Body of pancreas (tissue), 4 donors: ENCODE data around the gene KIAA0232. TPM values are rescaled to one million over a fixed set of nuclear protein-coding genes. Genes with fewer than 3 reads are reported as not detected.

Experiments
- ATAC-seq: fragments of 150-250 bp; one replicate; pipeline ENCODE4 v1.9.1; 2016
- DNase-seq, 4 donors: peaks; one replicate each; pipeline ENCODE4 v3.0.0-alpha.2; 2019
- H3K27ac ChIP-seq, 4 donors: fragments of 200-600 bp; sonication (generic); 1 replicate in 3 of 4; 2 replicates in 1 of 4; pipeline versions ENCODE4 v1.5.1 to v1.6.1; 2016 to 2019; ENCODE audit warnings: mild to moderate bottlenecking in 1 of 4, mixed read lengths in 1 of 4, moderate library complexity in 1 of 4
- H3K27me3 ChIP-seq, 2 donors: fragments of 200-600 bp; sonication (generic); one replicate each; pipeline ENCODE4 v1.6.0; 2016; ENCODE audit warnings: mild to moderate bottlenecking in 1 of 2
- H3K36me3 ChIP-seq, 2 donors: fragments of 200-600 bp; sonication (generic); replicated peaks in 1 of 2; 2 replicates each; pipeline ENCODE4 v1.5.1; 2016; ENCODE audit warnings: low read depth in 2 of 2; ENCODE audit not compliant: insufficient read depth in 1 of 2
- H3K4me1 ChIP-seq: fragments of 200-600 bp; sonication (generic); one replicate; pipeline ENCODE4 v1.6.0; 2016
- H3K4me3 ChIP-seq, 2 donors: fragments of 200-600 bp; sonication (generic); 1 replicate in 1 of 2; 2 replicates in 1 of 2; pipeline ENCODE4 v1.5.1; 2016 to 2019
- H3K9me3 ChIP-seq, 3 donors: fragments of 200-600 bp; sonication (generic); 1 replicate in 2 of 3; 2 replicates in 1 of 3; pipeline ENCODE4 v1.5.1; 2016
- POLR2A ChIP-seq, 3 donors: fragments of 450-650 bp; IDR thresholded peaks; one replicate each; pipeline ENCODE4 v1.6.1; 2016; ENCODE audit warnings: antibody characterized with exemption in 3 of 3, mild to moderate bottlenecking in 2 of 3
- WGBS, 2 donors: methylation state at CpG; one replicate each; pipeline ENCODE4 v1.1.5; 2017; 5-methylcytosine and 5-hydroxymethylcytosine counted together
- intact Hi-C: fragments of 100-400 bp; cut with DNase I; formaldehyde crosslinking; loops from one replicate; pipeline ENCODE4 v1.15.1; 2023
- total RNA-seq, 2 donors: library from RNA; depleted of rRNA; stranded (reverse); fragments of >200 nt; gene quantifications; one replicate each; pipeline ENCODE4 v1.1.0, GENCODE V29; 2016
- TF ChIP-seq, protein P1 (sequence below), 7 experiments: fragments of 450-650 bp in 4 of 7; fragments of 200-600 bp in 3 of 7; sonication (generic) in 3 of 7; IDR thresholded peaks; one replicate each; pipeline ENCODE4 v1.5.1; 2016 to 2019; ENCODE audit warnings: antibody characterized with exemption in 7 of 7

KIAA0232 gene
- total RNA-seq, 2 donors from 2014 or later = 9.6 to 15.0 TPM

DNA sequence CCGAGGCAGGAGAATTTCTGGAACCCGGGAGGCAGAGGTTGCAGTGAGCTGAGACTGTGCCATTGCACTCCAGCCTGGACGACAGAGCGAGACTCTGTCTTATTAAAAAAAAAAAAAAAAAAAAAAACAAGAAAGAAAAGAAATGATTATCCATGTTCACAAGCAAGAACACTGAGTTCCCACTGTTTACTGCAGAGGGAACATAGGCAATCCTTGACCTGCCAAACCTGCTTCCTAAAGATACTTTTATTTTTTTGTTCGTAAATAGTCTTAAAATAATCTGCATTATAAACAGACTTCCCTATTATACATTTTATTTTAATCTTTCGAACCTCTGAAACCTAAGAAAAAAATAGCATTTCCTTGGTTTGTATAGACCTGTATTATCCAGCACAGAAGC, 76.5 kb downstream of the KIAA0232 start:
- Histone ChIP-seq H3K9me3 (no peaks in the 10 kb centered on the region), H3K4me1 (peaks cover 11% of the 10 kb centered on the region), H3K27me3 (no peaks in the 10 kb centered on the region), H3K4me3 (no peak overlapping the region), H3K36me3 (peaks cover 5 to 7% of the 10 kb centered on the region in 2 donors), H3K27ac (no peak overlapping the region)
- no peak for ATAC-seq
- intact Hi-C loops = no loop called here
- DNase-seq = no peak
- TF ChIP-seq, protein P1, sequence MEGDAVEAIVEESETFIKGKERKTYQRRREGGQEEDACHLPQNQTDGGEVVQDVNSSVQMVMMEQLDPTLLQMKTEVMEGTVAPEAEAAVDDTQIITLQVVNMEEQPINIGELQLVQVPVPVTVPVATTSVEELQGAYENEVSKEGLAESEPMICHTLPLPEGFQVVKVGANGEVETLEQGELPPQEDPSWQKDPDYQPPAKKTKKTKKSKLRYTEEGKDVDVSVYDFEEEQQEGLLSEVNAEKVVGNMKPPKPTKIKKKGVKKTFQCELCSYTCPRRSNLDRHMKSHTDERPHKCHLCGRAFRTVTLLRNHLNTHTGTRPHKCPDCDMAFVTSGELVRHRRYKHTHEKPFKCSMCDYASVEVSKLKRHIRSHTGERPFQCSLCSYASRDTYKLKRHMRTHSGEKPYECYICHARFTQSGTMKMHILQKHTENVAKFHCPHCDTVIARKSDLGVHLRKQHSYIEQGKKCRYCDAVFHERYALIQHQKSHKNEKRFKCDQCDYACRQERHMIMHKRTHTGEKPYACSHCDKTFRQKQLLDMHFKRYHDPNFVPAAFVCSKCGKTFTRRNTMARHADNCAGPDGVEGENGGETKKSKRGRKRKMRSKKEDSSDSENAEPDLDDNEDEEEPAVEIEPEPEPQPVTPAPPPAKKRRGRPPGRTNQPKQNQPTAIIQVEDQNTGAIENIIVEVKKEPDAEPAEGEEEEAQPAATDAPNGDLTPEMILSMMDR (IDR thresholded peaks at IDR 0.05) = no peak
- no peak for TF ChIP-seq POLR2A (IDR thresholded peaks at IDR 0.05)
- WGBS, 2 donors = 67 to 84% methylated on average over 6 of the region's 6 CpGs

DNA sequence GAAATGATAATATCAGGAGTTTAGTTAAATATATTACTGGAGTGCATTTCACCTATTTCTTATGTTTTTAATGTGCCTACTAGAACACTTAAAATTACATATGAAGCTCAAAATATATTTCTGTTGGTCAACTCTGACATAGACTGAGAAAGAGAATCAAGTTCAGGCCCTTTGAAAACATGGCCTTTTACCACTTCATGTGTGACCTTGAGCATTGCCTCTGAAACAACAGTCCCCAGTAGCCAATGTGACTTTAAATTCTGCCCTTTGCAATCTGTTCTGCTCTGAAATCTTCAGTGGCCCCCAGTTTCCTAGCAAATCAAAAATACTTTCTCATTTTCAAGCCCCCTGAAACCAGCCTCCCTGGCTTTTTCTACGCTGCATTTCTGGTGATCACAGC, 77.0 kb downstream of the KIAA0232 start:
- no peak for ATAC-seq
- intact Hi-C loops = no loop called here
- DNase-seq = no peak
- H3K4me1 ChIP-seq = peaks cover 11% of the 10 kb centered on the region
- WGBS, 2 donors = 95 to 96% methylated on average over 1 of the region's 1 CpG
- H3K27me3 ChIP-seq = no peaks in the 10 kb centered on the region
- H3K9me3 ChIP-seq = no peaks in the 10 kb centered on the region
- H3K36me3 ChIP-seq = peaks cover 5 to 7% of the 10 kb centered on the region in 2 donors
- H3K27ac ChIP-seq = no peak overlapping the region
- TF ChIP-seq POLR2A (IDR thresholded peaks at IDR 0.05) = no peak
- TF ChIP-seq, protein P1 (IDR thresholded peaks at IDR 0.05) = no peak
- H3K4me3 ChIP-seq = no peak overlapping the region

DNA sequence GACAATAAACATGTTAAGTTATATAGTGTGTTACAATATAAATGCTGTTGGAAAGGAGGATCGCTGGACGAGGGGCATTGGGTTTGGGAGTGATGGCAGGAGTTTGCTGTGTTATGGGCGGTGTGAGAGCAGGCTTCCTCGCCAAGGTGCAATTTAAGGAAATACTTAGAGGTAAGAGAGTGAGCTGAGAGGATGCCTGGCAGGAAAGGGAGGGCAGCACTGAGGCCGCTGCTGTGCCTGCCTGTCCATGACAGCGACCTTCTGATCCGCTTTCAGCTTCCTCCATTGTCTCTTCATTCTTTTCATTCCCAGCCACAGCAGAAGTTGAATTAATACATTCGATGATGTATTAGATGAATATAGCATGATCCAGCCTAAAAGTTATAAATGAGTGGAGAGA, 85.9 kb downstream of the KIAA0232 start:
- Histone ChIP-seq H3K9me3 (no peaks in the 10 kb centered on the region), H3K36me3 (peaks cover 0 to 6% of the 10 kb centered on the region in 2 donors), H3K4me1 (no peaks in the 10 kb centered on the region), H3K4me3 (no peak overlapping the region), H3K27ac (no peak overlapping the region), H3K27me3 (no peaks in the 10 kb centered on the region)
- no peak for ATAC-seq
- 96% methylated on average over 8 of the region's 8 CpGs for WGBS, 2 donors
- intact Hi-C loops = no loop called here
- TF ChIP-seq POLR2A (IDR thresholded peaks at IDR 0.05) = no peak
- TF ChIP-seq, protein P1 (IDR thresholded peaks at IDR 0.05) = no peak
- no peak for DNase-seq

DNA sequence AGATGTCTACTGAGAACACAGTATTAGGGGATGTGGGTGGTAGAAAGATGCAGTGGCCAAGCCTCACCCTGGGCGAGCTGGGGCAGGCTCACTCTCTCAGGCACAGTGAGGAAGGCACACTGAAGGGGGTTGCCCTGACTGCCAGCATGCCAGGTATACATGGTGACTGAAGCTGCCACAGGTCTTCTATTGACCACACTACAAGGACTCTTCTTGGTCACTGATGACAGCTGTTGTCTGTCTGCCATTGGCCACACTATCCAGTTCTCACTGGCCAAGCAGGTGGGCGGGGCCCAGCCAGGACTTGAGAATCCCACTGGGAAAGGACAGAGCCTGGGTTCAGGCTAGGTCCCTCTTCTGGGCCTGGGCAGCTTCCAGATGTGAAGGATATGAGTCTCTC, 87.4 kb downstream of the KIAA0232 start:
- H3K4me1 ChIP-seq = no peaks in the 10 kb centered on the region
- no peaks in the 10 kb centered on the region for H3K27me3 ChIP-seq
- H3K27ac ChIP-seq = no peak overlapping the region
- H3K4me3 ChIP-seq = no peak overlapping the region
- H3K36me3 ChIP-seq = peaks cover 0 to 6% of the 10 kb centered on the region in 2 donors
- ATAC-seq (no peak), DNase-seq (no peak)
- H3K9me3 ChIP-seq = no peaks in the 10 kb centered on the region
- no peak for TF ChIP-seq POLR2A (IDR thresholded peaks at IDR 0.05)
- TF ChIP-seq, protein P1 (IDR thresholded peaks at IDR 0.05) = no peak
- intact Hi-C loops = loop anchor here (5.0 kb wide), 1 partner anchor 143 kb away; no protein-coding TSS in a partner anchor
- WGBS, 2 donors = 90 to 96% methylated on average over 2 of the region's 2 CpGs

DNA sequence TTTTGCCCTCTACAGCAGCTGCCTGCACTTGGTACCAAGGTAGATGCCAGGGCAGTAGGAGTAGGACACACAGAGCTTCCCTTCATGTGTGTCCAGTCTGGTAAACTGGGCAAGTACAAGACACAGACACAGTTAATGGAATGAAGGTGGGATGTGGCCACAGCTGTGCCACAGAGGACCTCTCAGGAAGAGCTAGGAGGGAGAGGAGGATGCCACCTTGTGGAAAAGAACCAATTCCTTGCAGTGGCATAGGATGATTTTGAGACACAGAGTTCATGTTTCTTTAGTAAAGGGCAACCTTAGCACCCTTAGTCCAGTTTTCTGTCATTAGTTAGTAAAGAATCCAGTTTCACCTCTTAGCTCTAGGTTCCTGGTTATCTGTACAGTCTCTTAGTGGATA, 90.8 kb downstream of the KIAA0232 start:
- Histone ChIP-seq H3K36me3 (peaks cover 0 to 8% of the 10 kb centered on the region in 2 donors), H3K4me3 (no peak overlapping the region), H3K27ac (no peak overlapping the region), H3K27me3 (no peaks in the 10 kb centered on the region), H3K4me1 (no peaks in the 10 kb centered on the region), H3K9me3 (no peaks in the 10 kb centered on the region)
- DNase-seq (no peak), ATAC-seq (no peak)
- intact Hi-C loops = loop anchor here (5.0 kb wide), 1 partner anchor 146 kb away; no protein-coding TSS in a partner anchor
- TF ChIP-seq, protein P1 (IDR thresholded peaks at IDR 0.05) = no peak
- TF ChIP-seq POLR2A (IDR thresholded peaks at IDR 0.05) = no peak
